ENCODE data around the gene RPL27. TPM values are rescaled to one million over a fixed set of nuclear protein-coding genes. Genes with fewer than 3 reads are reported as not detected.

Gene RPL27
- total RNA-seq, 2 donors from 2014 or later, result 551 to 1,071 TPM

DNA sequence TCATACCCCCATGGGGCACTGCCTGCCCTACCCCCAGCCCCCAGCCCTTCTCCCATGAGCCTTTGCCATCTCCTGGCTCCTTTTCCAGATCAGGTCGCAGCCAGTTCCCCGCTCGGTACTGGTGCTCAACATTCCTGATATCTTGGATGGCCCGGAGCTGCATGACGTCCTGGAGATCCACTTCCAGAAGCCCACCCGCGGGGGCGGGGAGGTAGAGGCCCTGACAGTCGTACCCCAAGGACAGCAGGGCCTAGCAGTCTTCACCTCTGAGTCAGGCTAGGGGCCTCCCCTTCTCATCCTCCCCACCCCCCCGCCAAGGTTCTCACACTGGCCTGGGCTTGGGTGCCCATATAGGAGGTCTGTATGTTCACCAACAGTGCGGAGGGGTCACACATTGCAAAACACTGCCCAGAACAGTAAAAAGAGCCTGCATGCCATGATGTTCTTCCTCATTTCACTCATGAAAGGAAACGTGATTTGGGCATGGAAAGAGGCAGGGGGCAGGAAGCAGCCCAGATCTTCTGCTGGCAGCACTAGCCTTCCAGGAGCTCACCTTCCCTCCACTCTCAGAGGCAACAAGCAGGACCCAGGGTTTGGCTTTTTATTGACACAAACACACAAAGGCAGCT, 15.9 kb downstream of the RPL27 start:
- Histone ChIP-seq H3K36me3 (peaks cover 28% of the 10 kb centered on the region), H3K27me3 (no peaks in the 10 kb centered on the region), H3K9me3 (no peaks in the 10 kb centered on the region), H3K27ac (peak overlapping the region; percentile 64 to 75), H3K4me1 (peaks cover 0 to 84% of the 10 kb centered on the region in 2 donors), H3K4me3 (no peak overlapping the region)
- no peak for DNase-seq (ENCODE audit: low spot score)
- TF ChIP-seq CTCF (IDR thresholded peaks at IDR 0.05), result no peak

GRCh38 chr17:43014649-43015542, 16.7 kb downstream of the RPL27 start:
- DNase-seq (ENCODE audit: low spot score), result no peak

DNA sequence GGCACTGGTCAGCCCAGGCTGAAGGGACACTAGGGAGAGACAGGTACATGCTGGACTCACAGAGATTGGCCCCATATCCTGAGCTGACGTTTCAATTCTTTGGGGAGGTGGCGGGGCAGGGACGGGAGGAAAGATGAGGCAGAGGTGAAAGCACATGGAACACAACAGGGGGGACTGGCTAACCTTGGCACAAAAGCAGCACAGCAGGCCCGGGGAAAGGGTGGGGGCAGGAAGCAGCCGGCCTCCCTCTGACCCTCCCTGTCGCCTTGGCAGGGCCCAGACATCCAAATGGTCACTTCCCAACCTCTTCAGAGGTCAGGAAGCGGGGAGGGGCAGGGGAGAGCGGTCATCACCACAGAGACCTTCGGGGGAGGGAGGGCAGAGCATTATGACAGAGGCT, 17.4 kb downstream of the RPL27 start:
- DNase-seq (ENCODE audit: low spot score), result peak; percentile 86
- no peak for TF ChIP-seq CTCF (IDR thresholded peaks at IDR 0.05)
- no peak overlapping the region for H3K4me3 ChIP-seq
- peaks cover 0 to 90% of the 10 kb centered on the region in 2 donors for H3K4me1 ChIP-seq
- no peaks in the 10 kb centered on the region for H3K27me3 ChIP-seq
- H3K36me3 ChIP-seq, result peaks cover 28% of the 10 kb centered on the region
- H3K9me3 ChIP-seq, result no peaks in the 10 kb centered on the region
- H3K27ac ChIP-seq, result peak overlapping the region; percentile 64 to 75

More at GRCh38 chr17:43014649-43015542, 16.7 kb downstream of the RPL27 start:
- peak overlapping the region; percentile 64 to 75 for H3K27ac ChIP-seq
- no peaks in the 10 kb centered on the region for H3K9me3 ChIP-seq
- H3K4me3 ChIP-seq, result no peak overlapping the region
- H3K27me3 ChIP-seq, result no peaks in the 10 kb centered on the region
- H3K4me1 ChIP-seq, result peaks cover 0 to 90% of the 10 kb centered on the region in 2 donors
- H3K36me3 ChIP-seq, result peaks cover 28% of the 10 kb centered on the region
- no peak for TF ChIP-seq CTCF (IDR thresholded peaks at IDR 0.05)

DNA sequence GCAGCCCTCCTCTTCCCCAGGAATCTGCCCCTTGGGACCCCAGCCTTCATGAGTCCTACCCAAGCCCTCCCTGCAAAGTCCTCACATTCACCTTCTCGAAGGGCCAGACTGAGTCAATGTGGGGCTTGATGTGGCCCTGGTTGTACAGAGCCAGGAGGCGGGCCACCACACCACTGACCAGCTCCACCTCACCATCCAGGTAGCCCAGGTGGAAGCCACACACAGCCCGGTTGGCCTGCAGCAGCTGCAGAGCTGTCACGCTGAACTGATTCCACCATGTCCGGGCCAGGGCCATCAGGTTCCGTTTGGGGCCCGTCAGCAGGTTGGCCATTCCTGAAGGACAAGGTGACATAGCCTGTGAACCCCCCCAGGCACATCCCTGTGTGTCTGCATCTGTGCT, 18.0 kb downstream of the RPL27 start:
- H3K4me3 ChIP-seq, result no peak overlapping the region
- no peaks in the 10 kb centered on the region for H3K9me3 ChIP-seq
- H3K27me3 ChIP-seq, result no peaks in the 10 kb centered on the region
- TF ChIP-seq CTCF (IDR thresholded peaks at IDR 0.05), result no peak
- H3K27ac ChIP-seq, result peak overlapping the region; percentile 64 to 75
- H3K4me1 ChIP-seq, result peaks cover 0 to 89% of the 10 kb centered on the region in 2 donors
- no peak for DNase-seq (ENCODE audit: low spot score)
- peaks cover 28% of the 10 kb centered on the region for H3K36me3 ChIP-seq

GRCh38 chr17:43018008-43018853, 20.0 kb downstream of the RPL27 start:
- Histone ChIP-seq H3K36me3 (peaks cover 26% of the 10 kb centered on the region), H3K4me1 (peaks cover 0 to 76% of the 10 kb centered on the region in 2 donors), H3K9me3 (no peaks in the 10 kb centered on the region), H3K27ac (peak overlapping the region; percentile 18 to 31), H3K4me3 (no peak overlapping the region), H3K27me3 (no peaks in the 10 kb centered on the region)
- DNase-seq (ENCODE audit: low spot score), result no peak
- TF ChIP-seq CTCF (IDR thresholded peaks at IDR 0.05), result no peak

Data from right atrium auricular region (tissue), 2 donors.